ENCODE results near the gene URM1. TPM values are rescaled to one million over a fixed set of nuclear protein-coding genes. Genes with fewer than 3 reads are reported as not detected.
A peak's percentile ranks its signal among the peaks of the same experiment; 100 is the strongest.
"Not testable (repeated sequence)": the region's sequence is repeated elsewhere in the genome, so short reads cannot be mapped to it uniquely, and the experiment has no call there.

URM1 gene
- total RNA-seq, 2 donors from 2014 or later: 25.3 to 71.8 TPM

- Histone ChIP-seq H3K4me1 (ENCODE audit: control insufficient read depth in 1 of 2, low read depth in 2 of 2) (peaks cover 11 to 26% of the 10 kb centered on the region in 2 donors), H3K9me3 (no peaks in the 10 kb centered on the region), H3K36me3 (no peaks in the 10 kb centered on the region), H3K27me3 (replicated peaks; ENCODE audit: insufficient read depth) (no peaks in the 10 kb centered on the region), H3K4me3 (peak overlapping the region; percentile 97), H3K27ac (peak overlapping the region; percentile 63 to 75)
- ATAC-seq (ENCODE audit: insufficient number of reproducible peaks, low FRiP score, low read depth): peak; percentile 74
- TF ChIP-seq CTCF (IDR thresholded peaks at IDR 0.05): peak; percentile 76
- no peak for DNase-seq (ENCODE audit: low spot score)
These were observed 49.0 kb downstream of the URM1 start for GRCh38 chr9:128420060-128420650.

- H3K27ac ChIP-seq: peak within 1 kb of the TSS; percentile 63 to 75
These were observed 49.7 kb downstream of the URM1 start, which contains the start of gene CERCAM for GRCh38 chr9:128420651-128421481. Gene CERCAM (plus strand): TSS chr9:128420857. CDS start chr9:128420878, 21 bp downstream.

GRCh38 chr9:128421482-128421996, 50.4 kb downstream of the URM1 start:
- peak; percentile 24 for ATAC-seq (ENCODE audit: insufficient number of reproducible peaks, low FRiP score, low read depth)
- Histone ChIP-seq H3K4me3 (peak overlapping the region; percentile 97), H3K9me3 (no peaks in the 10 kb centered on the region), H3K36me3 (no peaks in the 10 kb centered on the region), H3K27me3 (replicated peaks; ENCODE audit: insufficient read depth) (no peaks in the 10 kb centered on the region), H3K27ac (peak overlapping the region; percentile 58 to 75), H3K4me1 (ENCODE audit: control insufficient read depth in 1 of 2, low read depth in 2 of 2) (peaks cover 11 to 26% of the 10 kb centered on the region in 2 donors)
- no peak for DNase-seq (ENCODE audit: low spot score)
- no peak for TF ChIP-seq CTCF (IDR thresholded peaks at IDR 0.05)

More at GRCh38 chr9:128420651-128421481, 49.7 kb downstream of the URM1 start, which contains the start of gene CERCAM:
- peak; percentile 63 for ATAC-seq (ENCODE audit: insufficient number of reproducible peaks, low FRiP score, low read depth)
- H3K4me3 ChIP-seq: peak within 1 kb of the TSS; percentile 97
- H3K27me3 ChIP-seq (replicated peaks; ENCODE audit: insufficient read depth): no peaks in the 10 kb centered on the region
- peaks cover 11 to 26% of the 10 kb centered on the region in 2 donors for H3K4me1 ChIP-seq (ENCODE audit: control insufficient read depth in 1 of 2, low read depth in 2 of 2)
- no peak for DNase-seq (ENCODE audit: low spot score)
- H3K9me3 ChIP-seq: no peaks in the 10 kb centered on the region
- no peaks in the 10 kb centered on the region for H3K36me3 ChIP-seq
- no peak for TF ChIP-seq CTCF (IDR thresholded peaks at IDR 0.05)

- not testable (repeated sequence) for H3K27me3 ChIP-seq (replicated peaks; ENCODE audit: insufficient read depth); H3K9me3 ChIP-seq; H3K36me3 ChIP-seq; ATAC-seq (ENCODE audit: insufficient number of reproducible peaks, low FRiP score, low read depth); DNase-seq (ENCODE audit: low spot score)
- peak overlapping the region in 1 of 2 donors; percentile 75 for H3K27ac ChIP-seq
- H3K4me1 ChIP-seq (ENCODE audit: control insufficient read depth in 1 of 2, low read depth in 2 of 2): peaks cover 11 to 26% of the 10 kb centered on the region in 2 donors
- peak overlapping the region; percentile 97 for H3K4me3 ChIP-seq
These were observed 51.0 kb downstream of the URM1 start for GRCh38 chr9:128422022-128422782.

- Histone ChIP-seq H3K27ac (no peak overlapping the region), H3K4me3 (no peak overlapping the region), H3K36me3 (no peaks in the 10 kb centered on the region), H3K4me1 (ENCODE audit: control insufficient read depth in 1 of 2, low read depth in 2 of 2) (peaks cover 11 to 26% of the 10 kb centered on the region in 2 donors), H3K9me3 (no peaks in the 10 kb centered on the region), H3K27me3 (replicated peaks; ENCODE audit: insufficient read depth) (no peaks in the 10 kb centered on the region)
- DNase-seq (ENCODE audit: low spot score): no peak
- no peak for ATAC-seq (ENCODE audit: insufficient number of reproducible peaks, low FRiP score, low read depth)
- no peak for TF ChIP-seq CTCF (IDR thresholded peaks at IDR 0.05)
These were observed 51.6 kb downstream of the URM1 start for GRCh38 chr9:128422783-128423150.

- not testable (repeated sequence) for H3K27ac ChIP-seq; H3K36me3 ChIP-seq; ATAC-seq (ENCODE audit: insufficient number of reproducible peaks, low FRiP score, low read depth); H3K4me3 ChIP-seq; DNase-seq (ENCODE audit: low spot score); H3K9me3 ChIP-seq; H3K27me3 ChIP-seq (replicated peaks; ENCODE audit: insufficient read depth)
- H3K4me1 ChIP-seq (ENCODE audit: control insufficient read depth in 1 of 2, low read depth in 2 of 2): peaks cover 11 to 26% of the 10 kb centered on the region in 2 donors
These were observed 52.2 kb downstream of the URM1 start for GRCh38 chr9:128423356-128423755.
